GM18907 (cell line): Measurements from ENCODE around the gene INSYN1.
"Not testable (repeated sequence)": the region's sequence is repeated elsewhere in the genome, so short reads cannot be mapped to it uniquely, and the experiment has no call there.

Experiments
- ATAC-seq: cut with Tn5 transposase; IDR thresholded peaks from one replicate; pipeline ENCODE4 v1.9.1; 2021; ENCODE audit warnings: mild to moderate bottlenecking, moderate library complexity; ENCODE audit not compliant: unreplicated experiment

The INSYN1 gene, protein sequence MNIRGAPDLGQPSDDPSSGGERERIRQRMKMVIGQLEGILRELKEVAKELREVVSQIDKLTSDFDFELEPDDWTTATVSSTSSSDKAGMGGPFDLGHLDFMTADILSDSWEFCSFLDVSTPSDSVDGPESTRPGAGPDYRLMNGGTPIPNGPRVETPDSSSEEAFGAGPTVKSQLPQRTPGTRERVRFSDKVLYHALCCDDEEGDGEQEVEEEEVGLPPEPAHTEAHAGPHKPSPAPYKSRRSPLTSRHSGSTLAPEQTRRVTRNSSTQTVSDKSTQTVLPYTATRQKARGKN

DNA sequence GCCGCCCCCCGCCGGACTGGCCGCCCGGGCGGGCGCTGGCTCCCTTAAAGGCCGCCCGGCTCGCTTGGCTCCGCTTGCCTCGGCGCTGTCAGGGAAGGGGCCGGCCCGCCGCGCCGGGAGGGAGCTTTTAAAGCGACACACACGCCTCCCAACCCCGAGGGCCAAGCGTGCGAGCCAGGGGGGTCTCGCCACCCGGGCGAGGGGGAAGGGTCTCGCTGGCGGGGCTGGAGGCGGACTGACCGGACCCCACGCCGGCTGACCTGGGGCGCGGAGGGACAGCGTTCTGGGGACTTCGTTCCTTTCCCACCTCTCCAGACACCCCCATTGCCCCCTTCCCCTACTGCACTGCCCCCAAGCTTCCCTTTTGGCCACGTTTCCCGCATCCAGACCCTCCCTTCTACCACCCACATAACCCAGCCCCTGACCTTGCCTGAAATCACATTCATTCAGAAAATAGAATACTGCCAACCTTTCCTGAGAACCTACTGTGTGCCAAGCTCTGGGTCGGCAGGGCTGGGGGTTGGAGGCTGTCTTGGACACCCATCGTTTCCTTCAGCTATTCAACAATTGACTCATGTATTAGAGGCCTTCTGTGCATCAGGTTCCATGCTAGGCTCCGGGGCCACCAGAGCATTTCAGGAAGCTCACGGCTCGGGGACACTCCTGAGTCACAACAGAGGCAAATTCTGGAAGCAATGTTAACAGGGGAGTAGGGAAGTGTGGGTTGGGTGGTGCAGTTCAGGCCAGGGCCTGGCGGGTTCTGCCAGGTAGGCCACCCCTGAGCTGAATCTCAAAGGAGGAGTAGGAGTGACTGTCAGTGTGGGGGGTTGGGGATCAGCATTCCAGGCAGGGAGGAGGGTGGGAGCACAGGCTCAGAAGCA is at the start of gene INSYN1:
Gene INSYN1 (minus strand): TSS at position 102 of the 881 bp plus-strand sequence. CDS start 2,221 bp downstream, outside the sequence.
- ATAC-seq = no peak

DNA sequence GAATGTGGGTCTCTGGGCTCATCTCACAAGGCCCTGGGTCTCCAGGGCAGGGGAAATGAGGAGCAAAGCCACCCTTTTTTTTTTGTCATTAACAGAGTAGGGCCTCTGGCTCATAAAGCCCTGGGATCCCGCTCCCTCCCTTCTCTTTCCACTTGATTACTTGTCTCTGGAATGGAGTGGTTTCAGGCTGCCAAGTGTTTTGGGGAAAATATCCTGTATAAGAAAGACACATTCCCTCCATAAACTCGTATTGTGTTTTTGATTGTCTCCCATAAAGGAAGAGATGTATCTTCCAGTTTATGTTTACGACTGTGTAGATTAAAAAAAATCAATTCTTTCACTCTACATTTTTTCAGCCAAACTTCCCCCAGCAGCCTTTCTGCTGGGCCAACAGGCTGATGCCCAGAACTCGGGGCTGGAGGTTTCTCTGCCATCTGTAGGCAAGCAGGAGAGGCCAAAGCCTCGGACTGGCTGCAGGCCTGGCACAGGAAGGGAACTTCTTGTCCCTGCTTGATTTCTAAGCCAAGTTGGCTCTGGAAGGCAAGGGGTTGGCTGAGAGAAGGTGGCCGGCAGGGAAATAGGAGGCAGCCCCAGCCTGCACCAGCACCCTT is 49.4 kb upstream of the INSYN1 start:
- no peak for ATAC-seq

DNA sequence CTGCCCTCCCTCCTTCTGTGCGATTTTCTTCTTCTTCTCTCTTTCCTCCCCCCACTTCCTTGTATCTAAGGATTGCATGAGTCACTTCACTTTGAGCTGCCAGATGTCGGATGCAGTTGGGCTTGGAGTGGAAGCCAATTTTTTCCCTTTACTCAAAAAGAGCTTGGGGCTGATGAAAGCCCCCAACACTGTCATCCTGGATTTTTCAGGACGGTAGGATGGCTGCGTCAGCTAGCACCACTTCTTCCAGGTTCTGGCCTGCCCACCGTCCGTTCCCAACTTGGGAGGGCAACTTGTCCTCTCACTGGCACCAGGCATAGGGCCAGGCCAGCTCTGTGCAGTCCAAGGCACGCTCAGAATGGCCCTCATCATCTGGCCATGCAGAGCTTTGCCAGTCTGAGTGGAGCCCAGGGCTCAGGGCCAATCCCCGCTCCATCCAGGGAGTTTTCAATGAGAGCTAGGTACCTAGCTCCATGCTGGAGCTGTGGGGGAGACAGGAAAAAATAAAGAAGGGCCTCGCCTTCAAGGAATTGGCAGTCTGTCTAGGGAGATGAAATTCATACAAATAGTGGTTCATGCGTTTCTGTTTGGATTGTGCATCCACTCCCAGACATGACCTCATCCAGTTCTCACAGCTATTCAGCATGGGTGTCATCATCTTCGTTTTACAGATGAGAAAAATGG is 47.7 kb upstream of the INSYN1 start:
- no peak for ATAC-seq

DNA sequence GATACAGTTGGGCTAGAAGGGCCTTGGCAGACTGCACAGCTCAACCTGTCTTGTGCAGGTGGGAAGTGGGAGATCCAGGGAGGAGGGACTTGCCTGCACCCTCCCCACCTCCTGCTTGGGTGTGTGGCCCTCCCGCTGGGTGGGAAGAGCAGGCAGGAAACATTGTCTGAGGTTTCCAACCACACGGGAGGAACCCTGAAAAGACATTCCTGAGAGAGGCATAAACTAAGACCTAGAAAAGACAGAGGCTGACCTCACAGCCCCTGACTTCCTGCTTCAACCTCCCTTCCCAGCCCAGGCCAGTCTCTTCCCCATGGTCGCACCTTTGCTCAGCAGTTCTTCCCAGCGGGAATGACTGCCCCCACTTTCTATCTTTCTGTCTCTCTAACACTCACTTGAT is 46.3 kb upstream of the INSYN1 start:
- no peak for ATAC-seq

DNA sequence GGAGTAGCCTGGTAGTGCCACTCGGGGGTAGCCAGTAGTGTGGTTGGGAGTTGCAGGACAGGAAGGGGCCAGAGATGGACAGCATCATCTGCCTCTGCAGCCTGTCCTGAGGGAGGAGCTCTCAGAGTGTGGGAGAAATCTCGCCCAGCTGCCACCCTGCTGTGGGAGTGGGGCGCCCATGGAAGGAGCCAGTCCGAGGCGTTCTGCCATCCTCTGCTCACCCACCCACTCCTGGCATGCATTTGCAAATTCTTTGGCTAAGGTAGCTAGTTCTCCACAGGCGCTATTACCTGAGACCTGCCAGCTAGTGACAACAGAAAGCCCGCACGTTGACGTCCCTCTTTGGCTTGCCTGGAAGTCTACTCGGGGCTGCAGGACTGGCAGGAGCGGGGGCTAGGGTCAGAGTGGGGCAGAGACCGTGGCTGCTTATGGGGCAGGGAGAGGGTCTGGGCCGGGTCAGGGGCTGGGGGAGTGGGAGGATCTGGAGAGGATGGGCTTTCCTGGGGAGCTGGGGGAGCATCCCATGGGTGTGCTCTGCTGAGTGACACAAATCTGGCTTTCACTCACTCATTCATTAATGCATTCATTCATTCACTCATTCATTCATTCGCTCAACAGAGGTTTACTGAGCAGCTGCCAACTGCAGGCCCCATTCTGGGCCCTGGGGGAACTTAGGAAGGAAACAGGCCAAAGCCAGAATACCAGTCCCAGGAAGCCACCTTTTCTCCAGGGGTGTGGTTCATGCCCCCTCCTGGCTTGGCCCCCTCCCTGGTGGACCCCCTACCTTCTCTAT is 44.4 kb upstream of the INSYN1 start:
- ATAC-seq = no peak

DNA sequence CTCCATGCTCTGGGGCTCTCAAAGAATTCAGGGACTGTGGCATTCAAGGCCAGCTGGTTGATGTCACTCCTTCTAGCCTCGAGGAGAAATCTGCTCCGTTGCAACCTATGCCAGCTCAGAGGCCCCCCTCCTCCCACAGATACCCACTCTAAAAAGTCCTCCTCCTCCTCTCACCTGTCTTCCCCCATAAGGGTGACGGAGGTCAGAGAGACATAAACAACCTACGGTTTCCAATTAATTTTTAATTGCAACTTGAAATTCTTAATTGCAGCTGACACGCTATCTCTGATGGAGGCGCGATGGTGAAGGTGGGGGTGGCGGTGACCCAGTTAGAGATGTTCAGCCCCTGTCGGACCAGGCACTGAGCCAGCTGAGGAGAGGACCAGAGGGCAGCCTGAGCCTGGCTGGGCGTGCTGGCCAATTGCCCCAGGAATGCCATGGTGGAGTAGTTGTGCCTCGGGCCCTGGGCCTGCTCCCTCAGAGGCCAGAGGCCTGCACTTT is 43.2 kb upstream of the INSYN1 start:
- ATAC-seq = no peak

DNA sequence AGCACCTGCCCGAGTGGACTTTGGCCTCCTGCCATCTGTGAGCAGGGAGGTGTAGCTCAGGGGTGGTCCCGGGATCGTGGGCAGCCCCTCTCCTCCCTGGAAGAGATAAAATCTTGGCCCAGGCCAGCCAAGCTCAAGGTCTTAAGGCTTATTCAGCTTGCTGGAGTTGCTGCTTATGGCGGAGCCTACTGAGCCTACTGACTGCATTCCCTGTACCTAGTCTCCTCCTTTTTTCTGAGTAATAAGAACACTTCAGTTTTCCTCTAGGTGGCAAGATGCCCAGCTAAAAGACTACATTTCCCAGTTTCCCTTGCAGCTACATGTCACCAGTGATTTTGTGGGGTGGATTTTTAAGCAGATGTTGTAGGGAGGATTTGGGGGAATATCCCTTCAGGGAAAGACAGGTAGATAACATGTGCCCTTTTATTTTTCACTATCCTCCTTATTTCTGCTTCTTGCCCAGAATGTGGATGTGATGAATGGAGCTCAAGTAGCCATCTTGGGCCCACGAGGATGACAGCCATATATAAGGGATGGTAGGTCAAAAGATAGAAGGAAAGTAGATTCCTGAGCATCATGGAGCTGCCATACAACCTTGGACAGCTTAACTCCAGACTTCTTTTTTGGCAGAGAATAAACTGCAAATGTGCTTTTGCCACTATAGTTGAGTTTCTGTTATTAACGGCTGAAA is 41.4 kb upstream of the INSYN1 start:
- ATAC-seq = no peak

DNA sequence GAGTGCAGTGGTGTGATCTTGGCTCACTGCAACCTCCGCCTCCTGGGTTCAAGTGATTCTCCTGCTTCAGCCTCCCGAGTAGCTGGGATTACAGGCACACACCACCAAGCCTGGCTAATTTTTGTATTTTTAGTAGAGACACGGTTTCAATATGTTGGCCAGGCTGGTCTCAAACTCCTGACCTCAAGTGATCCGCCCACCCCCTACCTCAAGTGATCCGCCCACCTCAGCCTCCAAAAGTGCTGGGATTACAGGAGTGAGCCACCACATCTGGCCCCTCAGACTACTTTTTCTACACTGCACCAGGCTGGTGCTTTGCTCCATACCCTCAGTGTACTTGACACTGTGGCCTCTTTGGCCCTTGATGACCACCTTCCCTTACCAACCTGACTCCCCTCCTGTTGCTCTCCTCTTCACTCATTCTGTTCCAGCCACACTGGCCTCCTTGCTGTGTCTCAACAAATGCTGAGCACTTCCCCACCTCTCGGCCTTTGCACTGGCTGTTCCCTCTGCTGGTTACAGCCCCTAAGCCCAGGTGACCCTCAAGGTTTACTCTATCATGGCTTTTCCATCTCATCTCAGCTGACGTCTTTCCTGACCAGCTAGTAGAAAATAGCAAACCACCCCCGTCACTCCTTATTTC is 39.9 kb upstream of the INSYN1 start:
- ATAC-seq = not testable (repeated sequence)

DNA sequence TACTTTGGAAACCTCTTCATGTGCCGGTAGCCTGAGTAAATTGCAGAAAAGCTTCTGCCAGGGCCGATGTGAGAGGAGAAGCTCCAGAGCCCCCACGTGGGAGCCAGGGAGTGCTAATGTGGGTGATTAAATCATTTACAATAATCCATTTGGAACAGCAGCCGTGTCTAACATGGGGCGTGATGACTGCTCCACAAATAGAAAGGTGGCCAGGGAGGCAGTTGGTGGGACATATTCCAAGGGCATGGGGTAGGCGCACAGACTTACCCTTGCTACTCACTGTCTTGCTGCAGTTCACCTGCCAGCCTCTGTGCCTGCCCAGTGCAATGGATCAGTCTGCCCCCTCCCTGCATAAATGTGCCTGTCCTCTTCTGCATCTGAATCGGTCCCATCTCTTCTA is 39.3 kb upstream of the INSYN1 start:
- no peak for ATAC-seq

DNA sequence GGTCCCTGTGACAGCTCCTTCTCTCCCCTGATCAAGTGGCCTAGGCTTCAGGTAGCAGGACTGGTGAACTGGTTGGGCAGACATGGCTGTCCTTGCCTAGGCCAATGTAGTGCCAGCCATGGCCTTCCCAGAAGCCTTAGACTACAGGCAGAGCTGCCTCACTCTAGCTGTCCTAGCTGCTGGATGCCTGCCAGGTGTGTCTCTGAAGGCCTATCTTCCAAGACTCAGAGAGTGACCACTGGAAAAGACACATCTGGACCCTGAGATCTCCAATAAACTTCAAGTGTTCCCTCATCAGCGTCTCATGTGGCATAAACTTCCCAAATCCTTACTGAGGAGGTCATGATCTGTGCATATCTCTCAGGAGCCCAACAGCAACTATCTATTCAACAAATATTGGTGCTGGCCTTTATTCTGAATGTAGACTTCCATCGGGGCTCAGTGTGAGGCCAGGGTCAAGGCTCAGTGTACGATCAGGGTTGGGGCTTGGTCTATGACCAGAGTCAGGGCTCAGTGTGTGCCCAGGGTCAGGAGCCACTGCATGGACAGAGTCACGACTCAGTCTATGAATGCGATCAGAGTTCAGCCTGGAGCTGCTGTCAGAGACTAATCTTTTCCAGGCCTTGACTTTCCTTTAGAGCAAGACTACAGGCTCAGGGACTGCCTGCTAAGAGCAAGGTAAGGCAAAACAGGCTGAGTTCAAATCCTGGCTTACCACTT is 36.5 kb upstream of the INSYN1 start:
- ATAC-seq = no peak

DNA sequence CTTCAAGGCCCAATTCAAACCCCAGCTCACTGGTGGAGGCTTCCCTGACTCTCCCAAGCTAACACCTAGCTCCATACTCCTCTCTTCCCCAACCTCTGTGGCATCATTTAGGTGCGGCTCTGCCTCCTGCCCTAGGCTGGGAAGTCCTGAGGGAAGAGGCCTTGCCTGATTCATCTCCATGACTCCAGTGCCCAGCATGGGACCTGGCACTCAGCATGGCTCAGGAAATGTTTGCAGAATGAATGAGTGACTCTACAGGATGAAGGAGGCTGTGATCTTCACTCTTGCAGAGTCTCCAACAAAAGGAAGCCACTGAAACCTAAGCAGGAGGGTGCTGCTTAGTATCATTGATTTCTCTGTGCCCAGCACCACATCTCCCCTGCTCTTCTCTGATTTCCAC is 34.5 kb upstream of the INSYN1 start:
- no peak for ATAC-seq

DNA sequence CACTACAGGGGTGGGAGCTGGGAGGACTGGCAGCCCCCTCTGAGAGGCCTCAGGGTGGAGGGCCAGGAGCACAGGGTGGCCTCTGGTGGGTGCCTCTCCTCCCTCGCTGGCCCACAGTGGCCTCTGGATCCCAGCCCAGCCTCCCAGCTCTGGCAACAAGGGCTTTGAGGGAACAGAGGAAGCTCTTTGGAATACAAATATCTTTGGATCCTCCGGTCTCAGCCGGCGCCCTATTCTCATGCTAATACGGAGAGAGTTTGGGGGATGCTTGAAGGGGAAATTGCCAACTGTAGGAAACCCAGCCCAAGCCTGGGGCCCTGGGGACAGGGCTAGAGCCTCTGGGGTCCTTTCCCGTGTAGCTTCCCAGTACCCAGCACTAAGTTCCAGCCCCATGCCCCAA is 33.4 kb upstream of the INSYN1 start:
- ATAC-seq = no peak

DNA sequence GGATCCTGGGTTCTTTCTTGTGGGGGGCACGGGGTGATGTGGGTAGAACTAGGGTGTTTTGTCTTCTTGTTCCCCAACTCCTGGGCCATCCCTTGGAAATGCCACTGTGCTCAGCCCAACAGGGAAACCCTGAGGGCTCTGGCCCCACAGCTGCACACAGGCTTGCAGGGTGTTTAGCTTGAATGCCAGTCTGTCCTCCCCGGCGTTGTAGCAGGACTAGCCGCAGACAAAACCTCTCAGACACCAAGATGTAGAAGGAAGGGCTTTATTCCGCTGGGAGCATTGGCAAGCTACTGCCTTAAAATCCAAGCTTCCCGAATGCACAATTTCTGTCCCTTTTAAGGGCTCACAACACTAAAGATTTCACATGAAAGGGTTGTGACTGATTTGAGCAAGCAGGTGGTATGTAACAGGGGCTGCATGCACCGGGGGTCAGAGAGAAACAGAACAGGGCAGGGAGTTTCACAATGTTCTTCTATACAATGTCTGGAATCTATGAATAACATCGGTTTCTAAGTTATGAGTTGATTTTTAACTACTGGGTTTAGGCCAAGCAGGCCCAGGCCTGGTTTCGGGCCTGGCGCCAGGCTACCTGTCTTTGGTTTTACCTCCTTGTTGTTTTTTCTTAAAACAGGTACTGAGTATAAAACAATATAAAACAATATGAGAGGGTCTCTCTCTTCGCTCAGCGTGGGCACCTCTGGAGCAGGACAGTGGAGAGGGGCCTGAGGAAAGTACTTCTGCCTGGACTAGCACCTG is 32.3 kb upstream of the INSYN1 start:
- ATAC-seq = not testable (repeated sequence)

DNA sequence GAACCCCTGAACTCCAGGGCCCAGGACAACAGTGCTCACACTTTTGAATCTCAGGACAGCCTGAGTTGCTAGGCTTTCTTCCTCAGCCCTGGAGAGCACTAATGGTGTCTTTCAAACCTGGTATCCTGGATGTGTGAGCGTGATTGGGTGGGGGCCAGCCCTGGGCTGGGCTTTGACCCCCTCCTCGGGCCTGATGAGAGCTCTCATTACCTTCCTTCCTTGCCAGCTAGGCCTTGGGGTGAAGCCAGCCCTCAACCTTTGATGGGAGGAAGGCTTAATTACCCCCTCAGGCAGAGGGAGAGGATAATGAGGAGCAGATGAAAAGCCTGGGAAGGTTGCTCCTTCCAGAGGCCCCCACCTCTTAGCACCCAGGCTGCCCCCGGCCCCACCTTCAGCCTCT is 31.1 kb upstream of the INSYN1 start:
- ATAC-seq = no peak

DNA sequence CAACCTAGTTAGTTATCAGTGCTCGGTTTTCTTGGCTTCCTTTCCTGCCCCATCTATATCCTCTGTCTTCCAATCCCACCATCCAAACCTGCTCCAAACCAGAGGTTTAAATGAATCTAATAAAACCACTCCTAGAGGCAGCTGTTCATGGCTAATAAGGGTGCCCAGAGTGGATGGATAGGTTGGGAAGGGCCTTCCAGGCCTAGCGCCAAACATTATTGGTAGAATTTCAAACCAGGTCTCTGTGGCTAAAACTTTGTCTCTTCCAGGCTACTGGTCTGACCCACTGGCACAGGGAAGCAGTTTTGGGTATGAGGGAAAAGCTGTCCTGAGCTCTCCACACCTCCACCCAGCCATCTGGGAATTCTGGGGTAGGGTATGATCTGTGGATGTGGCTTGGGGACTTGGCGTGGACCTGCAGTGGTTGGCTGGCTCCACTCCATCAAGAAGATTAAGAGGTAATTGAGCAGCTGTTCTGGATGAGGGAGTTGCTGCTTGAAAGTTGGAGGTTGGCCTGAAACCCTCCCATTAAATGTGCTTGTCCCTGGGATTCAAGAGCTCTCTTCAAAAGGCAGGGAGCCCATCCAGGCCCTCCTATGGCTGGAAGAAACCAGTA is 29.3 kb upstream of the INSYN1 start:
- no peak for ATAC-seq

DNA sequence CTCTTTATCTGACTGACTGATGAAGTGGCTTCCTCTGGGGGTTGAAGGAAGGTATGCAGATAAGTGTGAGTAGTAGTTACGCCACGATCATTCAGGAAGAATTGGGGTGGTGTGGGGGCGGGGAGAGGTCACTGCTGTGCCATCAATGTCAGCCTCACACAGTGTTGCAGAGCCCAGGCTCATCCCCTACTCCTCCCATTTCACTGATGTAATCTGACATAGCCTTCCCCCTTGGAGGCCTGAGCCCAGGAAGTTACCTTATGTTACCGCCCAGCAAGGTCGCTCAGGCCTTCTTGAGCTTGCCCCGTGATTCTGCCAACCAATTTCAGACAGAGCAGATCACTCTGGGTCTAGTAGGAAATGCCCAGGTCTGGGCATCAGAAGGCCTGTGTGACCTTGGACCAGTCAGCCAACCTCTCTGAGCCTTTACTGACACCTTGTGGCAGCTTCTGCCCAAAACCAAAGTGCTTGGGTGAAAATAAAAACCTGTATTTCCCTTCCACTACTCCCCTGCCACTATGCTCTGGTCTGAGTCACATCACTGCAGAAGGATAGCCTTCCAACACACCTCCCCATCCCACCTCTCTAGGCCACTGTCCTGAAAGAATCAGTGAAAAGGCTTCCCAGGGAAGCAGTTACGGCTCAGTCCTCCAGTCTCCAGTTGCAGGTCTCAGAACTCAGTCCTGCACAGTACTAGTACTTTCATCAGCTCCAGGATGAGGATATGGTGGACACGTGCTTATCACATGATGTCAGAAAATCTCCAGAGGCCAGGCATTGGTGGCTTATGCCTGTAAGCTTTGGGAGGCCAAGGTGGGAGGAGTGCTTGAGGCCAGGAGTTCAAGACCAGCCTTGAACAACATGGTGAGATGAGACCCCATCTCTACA is 28.1 kb upstream of the INSYN1 start:
- ATAC-seq = no peak
